ENCODE results near the gene MAT2A. TPM values are rescaled to one million over a fixed set of nuclear protein-coding genes. Genes with fewer than 3 reads are reported as not detected.
"Not testable (repeated sequence)": the region's sequence is repeated elsewhere in the genome, so short reads cannot be mapped to it uniquely, and the experiment has no call there.

The MAT2A gene
- total RNA-seq, 2 experiments from 2014 or later: 218 to 222 TPM

- no peak for DNase-seq
- H3K27ac Mint-ChIP-seq: no peak overlapping the region
- no peaks in the 10 kb centered on the region for H3K9me3 Mint-ChIP-seq
- no peaks in the 10 kb centered on the region for H3K27me3 Mint-ChIP-seq
- ATAC-seq (ENCODE audit: low read depth): no peak
- peaks cover 42% of the 10 kb centered on the region for H3K4me1 Mint-ChIP-seq
- POLR2A ChIA-PET: interaction anchor here (0.9 kb wide), 1 partner anchor 17 kb away, joined by 4 read pairs; no protein-coding TSS in a partner anchor
- H3K36me3 Mint-ChIP-seq: peaks cover 10% of the 10 kb centered on the region
- H3K4me3 Mint-ChIP-seq: no peak overlapping the region
Measured at GRCh38 chr2:85591563-85591962, 52.6 kb downstream of the MAT2A start.

- H3K4me1 Mint-ChIP-seq: peaks cover 48% of the 10 kb centered on the region
- not testable (repeated sequence) for ATAC-seq (ENCODE audit: low read depth); H3K4me3 Mint-ChIP-seq; DNase-seq; H3K27me3 Mint-ChIP-seq; H3K27ac Mint-ChIP-seq; H3K36me3 Mint-ChIP-seq; H3K9me3 Mint-ChIP-seq
- POLR2A ChIA-PET: interaction anchor here (1.1 to 1.8 kb wide), 2 partner anchors 13 to 24 kb away, joined by 4 to 6 read pairs; partner anchors contain the start of gene USP39
Measured at GRCh38 chr2:85592299-85592698, 53.3 kb downstream of the MAT2A start.

- Mint-ChIP-seq H3K4me1 (peaks cover 43% of the 10 kb centered on the region), H3K27me3 (no peaks in the 10 kb centered on the region), H3K4me3 (no peak overlapping the region), H3K9me3 (no peaks in the 10 kb centered on the region), H3K36me3 (peaks cover 10% of the 10 kb centered on the region), H3K27ac (no peak overlapping the region)
- no peak for DNase-seq
- no peak for ATAC-seq (ENCODE audit: low read depth)
- POLR2A ChIA-PET: interaction anchor here (1.1 to 4.0 kb wide), 4 partner anchors 13 to 23 kb away, joined by 4 to 37 read pairs (median 5); partner anchors contain the start of genes C2orf68 and USP39
Measured at GRCh38 chr2:85593023-85593422, 54.1 kb downstream of the MAT2A start.

Other genes with a start within 250 kb of the MAT2A start
- gene TGOLN2, start 211.2 kb upstream of the MAT2A start, total RNA-seq: 100 to 1,000 TPM; 144 to 148 TPM
- gene RETSAT, start 184.6 kb upstream of the MAT2A start, total RNA-seq: 10 to 100 TPM; 28.8 to 29.7 TPM
- gene ELMOD3, start 184.4 kb upstream of the MAT2A start, total RNA-seq: 10 to 100 TPM; 23.1 to 26.4 TPM
- gene CAPG, start 128.8 kb upstream of the MAT2A start, total RNA-seq: 100 to 1,000 TPM; 263 to 279 TPM
- gene SH2D6, start 120.5 kb upstream of the MAT2A start, total RNA-seq: 1 to 10 TPM in 1 of 2 experiments, under 1 TPM in 1; 0.94 to 1.4 TPM
- gene GGCX, start 22.3 kb downstream of the MAT2A start, total RNA-seq: 10 to 100 TPM; 24.8 to 26.8 TPM
- gene VAMP8, start 38.4 kb downstream of the MAT2A start, total RNA-seq: 100 to 1,000 TPM; 128 to 135 TPM
- 10 to 100 TPM; 66.7 to 70.8 TPM for gene VAMP5, start 45.3 kb downstream of the MAT2A start, total RNA-seq
- 10 to 100 TPM; 96.4 to 97.4 TPM for gene RNF181, start 56.6 kb downstream of the MAT2A start, total RNA-seq
- gene TMEM150A, start 63.5 kb downstream of the MAT2A start, total RNA-seq: 1 to 10 TPM; 5.3 to 7.0 TPM
- 10 to 100 TPM; 54.7 to 61.2 TPM for gene C2orf68, start 72.9 kb downstream of the MAT2A start, total RNA-seq
- gene USP39, start 77.0 kb downstream of the MAT2A start, total RNA-seq: 10 to 100 TPM; 72.8 to 75.2 TPM
- not detected for gene SFTPB, start 129.0 kb downstream of the MAT2A start, total RNA-seq
- gene GNLY, start 155.2 kb downstream of the MAT2A start, total RNA-seq: 10 to 100 TPM; 22.0 to 27.5 TPM
- gene ATOH8, start 214.8 kb downstream of the MAT2A start, total RNA-seq: not detected

All from activated naive CD8-positive, alpha-beta T cell treated with anti-CD3 and anti-CD28 coated beads, Interleukin-2, amount 10 ng/mL, durations not matched to agents 7 days and 5 days (primary cell).